Measurements from ENCODE around the gene ABI2.
"Not testable (repeated sequence)": the region's sequence is repeated elsewhere in the genome, so short reads cannot be mapped to it uniquely, and the experiment has no call there.

Gene ABI2

DNA sequence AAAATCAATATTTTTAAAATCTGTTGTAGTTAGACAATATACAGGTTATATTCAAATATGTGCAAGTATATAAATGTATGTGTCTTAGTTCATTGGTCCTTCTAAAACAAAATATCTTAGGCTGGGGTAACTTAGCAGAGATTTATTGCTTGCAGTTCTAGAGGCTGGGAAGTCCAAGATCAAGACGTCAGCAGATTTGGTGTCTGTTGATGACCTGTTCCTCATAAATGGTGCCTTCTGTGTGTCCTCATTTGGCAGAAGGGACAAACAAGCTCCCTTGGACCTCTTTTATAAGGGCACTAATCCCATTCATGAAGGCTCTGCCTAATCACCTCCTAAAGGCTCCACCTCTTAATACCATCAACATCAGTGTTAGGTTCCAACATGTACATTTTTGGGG is 31.3 kb downstream of the ABI2 start:
- no peak for ATAC-seq

GRCh38 chr2:203360833-203361430 is 32.7 kb downstream of the ABI2 start:
- ATAC-seq: no peak

DNA sequence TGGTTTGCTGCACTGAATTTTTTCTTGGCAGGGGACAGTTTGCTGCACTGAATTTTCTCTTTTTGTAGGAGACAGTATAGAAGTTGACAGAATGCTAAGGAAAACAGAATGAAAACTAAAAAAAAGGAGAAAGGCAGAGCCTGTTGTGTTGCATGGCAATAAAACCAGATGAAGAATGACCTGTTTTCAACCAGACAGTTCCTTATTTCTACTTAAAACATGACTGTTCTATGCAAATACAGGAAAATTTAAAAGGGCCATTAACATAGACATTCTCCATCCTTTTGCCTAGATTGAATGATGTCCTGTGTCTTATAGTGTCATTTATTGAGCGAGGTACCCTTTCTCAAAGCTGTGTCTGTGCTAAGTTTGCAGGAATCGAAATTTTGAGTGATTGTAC is 33.3 kb downstream of the ABI2 start:
- ATAC-seq: no peak

- no peak for ATAC-seq
Observed at GRCh38 chr2:203361922-203362321, 33.7 kb downstream of the ABI2 start.

DNA sequence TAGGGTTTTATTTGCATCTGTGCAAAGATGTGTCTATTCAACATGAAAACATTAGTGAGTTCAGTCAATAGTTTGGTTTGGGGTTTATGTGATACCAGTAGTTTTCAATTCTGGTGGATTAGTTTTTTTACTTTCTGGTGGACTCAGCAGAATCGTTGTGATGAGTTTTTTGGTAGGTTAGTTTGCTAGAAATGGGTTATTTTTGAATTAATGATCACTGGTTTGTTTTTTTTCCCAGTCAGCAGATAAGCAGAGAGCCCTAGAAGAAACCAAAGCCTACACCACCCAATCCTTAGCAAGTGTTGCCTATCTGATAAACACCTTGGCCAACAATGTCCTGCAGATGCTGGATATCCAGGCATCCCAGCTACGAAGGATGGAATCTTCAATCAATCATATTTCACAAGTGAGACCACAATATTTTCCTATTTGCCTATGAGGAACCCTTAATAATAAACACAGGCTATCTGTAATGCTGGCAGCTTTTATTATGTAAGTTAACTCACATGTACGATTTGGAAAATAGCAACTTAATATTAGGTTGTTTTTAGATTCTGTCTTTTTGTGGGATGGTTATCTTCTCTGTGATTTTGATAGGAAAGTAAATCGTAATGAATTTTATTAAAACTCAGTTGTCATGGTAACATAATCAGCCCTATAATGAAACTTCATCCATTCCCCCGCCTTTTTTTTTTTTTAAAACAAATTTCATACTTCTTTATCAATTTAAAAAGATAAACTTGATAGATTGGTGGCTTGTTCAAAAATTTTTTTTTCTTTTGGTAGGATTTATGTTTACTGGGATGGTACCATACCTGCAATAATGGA is 38.7 kb downstream of the ABI2 start:
- no peak for ATAC-seq

DNA sequence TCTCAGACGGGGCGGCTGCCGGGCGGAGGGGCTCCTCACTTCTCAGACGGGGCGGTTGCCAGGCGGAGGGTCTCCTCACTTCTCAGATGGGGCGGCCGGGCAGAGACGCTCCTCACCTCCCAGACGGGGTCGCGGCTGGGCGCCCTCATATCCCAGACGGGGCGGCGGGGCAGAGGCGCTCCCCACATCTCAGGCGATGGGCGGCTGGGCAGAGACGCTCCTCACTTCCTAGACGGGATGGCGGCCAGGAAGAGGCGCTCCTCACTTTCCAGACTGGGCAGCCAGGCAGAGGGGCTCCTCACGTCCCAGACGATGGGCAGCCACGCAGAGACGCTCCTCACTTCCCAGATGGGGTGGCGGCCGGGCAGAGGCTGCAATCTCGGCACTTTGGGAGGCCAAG is 44.5 kb downstream of the ABI2 start:
- not testable (repeated sequence) for ATAC-seq

- no peak for ATAC-seq
Observed at GRCh38 chr2:203376173-203376572, 48.0 kb downstream of the ABI2 start.

DNA sequence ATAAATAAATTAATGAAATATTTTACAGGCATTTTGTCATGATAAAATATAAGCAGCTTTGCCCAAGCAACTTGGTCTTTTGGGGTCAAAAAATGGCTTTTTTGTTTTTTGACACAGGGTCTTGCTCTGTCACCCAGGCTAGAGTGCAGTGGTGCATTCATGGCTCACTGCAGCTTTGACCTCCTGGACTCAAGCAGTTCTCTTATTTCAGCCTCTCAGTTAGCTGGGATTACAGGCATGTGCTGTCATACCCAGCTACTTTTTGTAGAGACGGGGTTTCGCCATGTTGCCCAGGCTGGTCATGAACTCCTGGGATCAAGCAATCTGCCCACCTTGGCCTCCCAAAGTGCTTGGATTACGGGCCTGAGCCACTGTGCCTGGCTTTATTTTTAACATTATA is 51.0 kb downstream of the ABI2 start:
- ATAC-seq: no peak

GRCh38 chr2:203383038-203383437 is 54.8 kb downstream of the ABI2 start:
- no peak for ATAC-seq

DNA sequence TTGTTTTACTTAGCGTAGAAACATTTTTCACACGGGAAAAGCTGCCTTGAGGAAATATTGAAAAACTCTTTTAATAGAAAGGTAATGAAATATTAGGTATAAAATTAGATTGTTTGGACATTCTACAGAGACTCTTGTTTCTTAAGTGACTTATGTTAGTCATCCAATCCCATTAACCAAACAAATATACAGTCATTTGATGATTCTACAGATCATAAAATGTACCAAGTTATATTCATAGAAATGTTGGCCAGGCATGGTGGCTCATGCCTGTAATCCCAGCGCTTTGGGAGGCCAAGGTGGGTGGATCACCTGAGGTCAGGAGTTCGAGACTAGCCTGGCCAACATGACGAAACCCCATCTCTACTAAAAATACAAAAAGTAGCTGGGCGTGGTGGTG is 60.0 kb downstream of the ABI2 start:
- not testable (repeated sequence) for ATAC-seq

- no peak for ATAC-seq
Observed at GRCh38 chr2:203394519-203395227, 66.5 kb downstream of the ABI2 start.

- no peak for ATAC-seq
Observed at GRCh38 chr2:203395858-203396257, 67.7 kb downstream of the ABI2 start.

DNA sequence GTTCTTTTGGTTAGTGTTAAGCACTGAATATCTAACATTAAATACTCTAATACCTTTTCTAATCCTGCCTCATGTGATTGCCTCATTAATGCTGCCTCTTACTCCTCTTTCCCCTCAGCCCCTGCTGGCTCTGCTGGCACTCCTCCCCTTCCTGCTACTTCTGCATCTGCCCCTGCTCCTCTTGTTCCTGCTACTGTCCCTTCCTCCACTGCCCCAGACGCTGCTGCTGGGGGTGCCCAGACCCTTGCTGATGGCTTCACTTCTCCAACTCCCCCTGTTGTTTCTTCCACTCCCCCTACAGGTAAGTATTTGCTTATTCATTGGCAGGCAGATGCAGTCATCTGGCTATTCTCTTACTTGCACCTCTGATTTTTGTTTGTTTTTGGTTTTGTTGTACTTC is 68.5 kb downstream of the ABI2 start:
- ATAC-seq: no peak

GRCh38 chr2:203399031-203399430 is 70.8 kb downstream of the ABI2 start:
- ATAC-seq: no peak

DNA sequence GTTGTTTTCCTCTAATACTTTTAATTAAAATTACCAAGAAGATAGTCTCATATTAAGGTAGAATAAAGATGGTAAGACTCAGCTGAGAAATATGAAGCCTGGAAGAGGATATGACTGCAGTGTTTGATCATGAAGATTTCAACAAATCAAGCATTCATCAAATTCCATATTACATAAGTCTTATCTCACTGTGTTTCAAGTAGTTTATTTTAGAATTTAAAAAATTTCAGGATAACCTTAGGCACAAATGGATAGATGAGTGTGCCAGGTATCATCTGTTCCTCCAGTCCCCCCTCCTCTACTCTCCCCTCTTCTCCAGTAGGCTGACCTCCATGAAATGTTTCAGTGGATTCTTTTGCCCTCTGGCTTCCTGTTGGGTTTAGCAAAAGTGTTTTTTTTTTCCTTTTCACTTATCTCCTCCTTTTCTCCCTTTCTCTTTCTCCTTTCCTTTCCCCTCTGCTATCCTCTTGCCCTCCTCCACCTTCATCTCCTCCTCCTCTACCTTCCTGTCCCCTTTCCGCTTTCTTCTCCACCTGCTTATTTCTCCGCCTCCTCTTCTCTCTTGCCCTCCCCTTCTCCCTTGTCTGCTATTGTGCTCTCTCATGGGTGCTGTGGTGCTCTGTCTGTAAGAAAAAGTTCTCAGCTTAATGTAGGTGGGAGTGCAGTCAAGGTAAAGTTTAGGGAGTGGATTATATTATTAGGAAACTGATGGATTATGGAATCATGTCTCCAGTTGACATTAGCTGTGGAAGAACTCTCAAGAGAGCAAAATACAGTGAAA is 72.8 kb downstream of the ABI2 start:
- no peak for ATAC-seq

- ATAC-seq: no peak
Observed at GRCh38 chr2:203404996-203405395, 76.8 kb downstream of the ABI2 start.

- ATAC-seq: no peak
Observed at GRCh38 chr2:203407496-203407895, 79.3 kb downstream of the ABI2 start.

GRCh38 chr2:203412546-203413331 is 84.5 kb downstream of the ABI2 start:
- no peak for ATAC-seq

DNA sequence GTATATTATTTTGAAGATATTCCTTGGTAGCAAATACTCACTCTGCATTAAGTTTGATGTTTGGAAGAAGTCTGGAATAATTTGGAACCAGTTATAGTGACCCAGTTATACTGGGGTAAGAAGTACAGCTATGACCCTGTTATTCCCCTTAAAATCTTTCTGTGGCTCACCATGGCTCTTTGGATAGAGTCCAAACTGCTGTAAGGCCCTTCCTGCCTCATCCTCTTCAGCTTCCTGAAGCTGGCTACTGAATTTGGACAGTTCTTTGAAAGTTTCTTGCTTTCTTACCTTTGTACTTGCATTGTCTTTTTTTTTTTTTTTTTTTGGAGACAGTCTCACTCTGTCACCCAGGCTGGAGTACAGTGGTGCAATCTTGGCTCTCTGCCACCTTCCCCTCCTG is 85.6 kb downstream of the ABI2 start:
- no peak for ATAC-seq

DNA sequence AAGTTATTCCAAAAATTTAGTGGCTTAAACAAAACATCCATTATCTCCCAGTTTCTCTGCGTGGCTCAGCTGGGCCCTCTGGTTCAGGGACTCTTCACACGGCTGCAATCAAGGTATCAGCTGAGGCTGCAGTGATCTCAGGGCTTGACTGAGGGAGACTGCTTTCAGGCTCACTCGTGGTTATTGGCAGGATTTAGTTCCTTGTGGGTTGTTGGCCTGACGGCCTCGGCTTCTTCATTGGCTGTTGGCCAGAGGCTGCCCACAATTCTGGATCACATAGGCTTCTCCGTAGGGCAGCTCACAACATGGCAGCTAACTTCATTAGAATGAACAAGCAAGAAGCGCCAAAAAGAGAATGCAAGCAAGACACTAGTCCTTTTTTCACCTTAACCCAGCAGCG is 90.1 kb downstream of the ABI2 start:
- no peak for ATAC-seq

DNA sequence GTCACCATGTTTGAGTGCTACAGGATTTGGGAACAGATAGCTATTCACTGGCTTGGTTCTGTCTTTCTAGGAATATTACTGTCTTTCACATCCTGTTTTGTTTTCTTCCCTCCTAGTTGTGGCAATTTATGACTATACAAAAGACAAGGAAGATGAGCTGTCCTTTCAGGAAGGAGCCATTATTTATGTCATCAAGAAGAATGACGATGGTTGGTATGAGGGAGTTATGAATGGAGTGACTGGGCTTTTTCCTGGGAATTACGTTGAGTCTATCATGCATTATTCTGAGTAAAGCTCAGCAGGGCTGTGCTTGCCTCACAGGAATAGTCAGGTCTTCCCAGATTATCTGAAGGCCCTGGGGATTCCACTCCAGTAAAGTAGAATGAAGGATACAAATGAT is 98.9 kb downstream of the ABI2 start:
- no peak for ATAC-seq

DNA sequence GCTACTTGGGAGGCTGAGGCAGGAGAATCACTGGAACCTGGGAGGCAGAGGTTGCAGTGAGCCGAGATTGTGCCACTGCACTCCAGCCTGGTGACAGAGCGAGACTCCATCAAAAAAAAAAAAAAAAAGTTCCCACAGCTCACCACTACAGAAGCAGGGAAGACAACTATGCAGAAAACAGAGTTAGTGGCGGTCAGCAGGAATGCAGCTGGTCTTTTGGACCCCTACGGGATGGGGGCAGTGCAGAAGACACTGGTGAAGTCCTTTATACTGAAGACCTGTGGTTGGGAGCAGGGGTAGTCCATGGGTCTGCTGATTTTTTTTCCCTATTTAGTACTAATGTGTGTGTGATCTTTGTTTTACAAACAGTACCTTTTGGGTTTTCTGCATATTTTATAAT is 101.4 kb downstream of the ABI2 start:
- ATAC-seq: not testable (repeated sequence)

Measured in activated CD4-positive, CD25-positive, alpha-beta regulatory T cell treated with anti-CD3 and anti-CD28 coated beads, Interleukin-2, amount 50 U/mL, for 24 hours (primary cell).